Esophagus squamous epithelium (tissue), 5 donors: ENCODE data around the gene ANKLE1. TPM values are rescaled to one million over a fixed set of nuclear protein-coding genes. Genes with fewer than 3 reads are reported as not detected.

Experiments used
- DNase-seq: peaks from one replicate; lab custom pipeline; 2025; lab: John Stamatoyannopoulos, UW
- H3K27ac ChIP-seq, 4 donors: fragments of 200-600 bp; sonication (generic); one replicate each; pipeline ENCODE4 v1.5.1; 2016 to 2019; ENCODE audit warnings: mild to moderate bottlenecking in 1 of 4
- H3K27me3 ChIP-seq, 4 donors: fragments of 200-600 bp; sonication (generic); 1 replicate in 3 of 4; 2 replicates in 1 of 4; pipeline versions ENCODE4 v1.5.1 to v1.6.0; 2017 to 2021; ENCODE audit warnings: antibody characterized with exemption in 1 of 4
- H3K36me3 ChIP-seq, 3 donors: fragments of 200-600 bp; sonication (generic); one replicate each; pipeline ENCODE4 v1.5.1; 2016 to 2019
- H3K4me1 ChIP-seq, 3 donors: fragments of 200-600 bp; sonication (generic); one replicate each; pipeline ENCODE4 v1.5.1; 2017 to 2019
- H3K4me3 ChIP-seq, 4 donors: fragments of 200-600 bp; sonication (generic); 1 replicate in 3 of 4; 2 replicates in 1 of 4; pipeline ENCODE4 v1.5.1; 2016 to 2019; ENCODE audit warnings: mild to moderate bottlenecking in 2 of 4, moderate library complexity in 1 of 4
- H3K9me3 ChIP-seq, 3 donors: fragments of 200-600 bp; sonication (generic); one replicate each; pipeline ENCODE4 v1.5.1; 2016 to 2019
- CTCF ChIP-seq, 6 experiments: fragments of 450-650 bp in 4 of 6; fragments of 200-600 bp in 2 of 6; sonication (generic) in 2 of 6; IDR thresholded peaks; one replicate each; pipeline ENCODE4 v1.5.1; 2016 to 2019; ENCODE audit warnings: antibody characterized with exemption in 6 of 6, mild to moderate bottlenecking in 4 of 6, moderate library complexity in 4 of 6
- POLR2A ChIP-seq, 4 donors: fragments of 450-650 bp; IDR thresholded peaks; one replicate each; pipeline ENCODE4 v1.6.1; 2017; ENCODE audit warnings: antibody characterized with exemption in 4 of 4, mild to moderate bottlenecking in 4 of 4, moderate library complexity in 3 of 4
- WGBS, 2 donors: methylation state at CpG; one replicate each; pipeline ENCODE4 v1.1.5; 2018; 5-methylcytosine and 5-hydroxymethylcytosine counted together
- intact Hi-C: fragments of 100-400 bp; cut with DNase I; formaldehyde crosslinking; loops from one replicate; pipeline ENCODE4 v1.15.0; 2022
- total RNA-seq, 4 donors: library from RNA; depleted of rRNA; stranded (reverse); fragments of >200 nt; gene quantifications; one replicate each; pipeline ENCODE4 v1.1.0, GENCODE V29; 2016
- donor health status: DM: yes; HTN: yes; CAD: no.

ANKLE1 gene
- total RNA-seq, 4 donors from 2014 or later = 0.12 to 0.57 (median 0.22) TPM; not detected in 1

GRCh38 chr19:17332360-17332676 lies 50.6 kb downstream of the ANKLE1 start:
- Histone ChIP-seq H3K9me3 (no peaks in the 10 kb centered on the region), H3K27ac (no peak overlapping the region), H3K36me3 (peaks cover 0 to 23% (median 0%) of the 10 kb centered on the region in 3 donors), H3K27me3 (peaks cover 0 to 38% (median 2%) of the 10 kb centered on the region in 4 donors), H3K4me3 (no peak overlapping the region), H3K4me1 (peaks cover 45 to 72% (median 46%) of the 10 kb centered on the region in 3 donors)
- no peak for TF ChIP-seq CTCF (IDR thresholded peaks at IDR 0.05)
- TF ChIP-seq POLR2A (IDR thresholded peaks at IDR 0.05) = no peak
- 88 to 100% methylated on average over 1 to 7 of the region's 8 CpGs for WGBS, 2 donors
- no peak for DNase-seq
- intact Hi-C loops = no loop called here

GRCh38 chr19:17332677-17333581 lies 51.2 kb downstream of the ANKLE1 start:
- Histone ChIP-seq H3K9me3 (no peaks in the 10 kb centered on the region), H3K27me3 (peaks cover 0 to 38% (median 2%) of the 10 kb centered on the region in 4 donors), H3K36me3 (peaks cover 0 to 23% (median 0%) of the 10 kb centered on the region in 3 donors), H3K4me3 (no peak overlapping the region), H3K27ac (no peak overlapping the region), H3K4me1 (peaks cover 47 to 72% (median 50%) of the 10 kb centered on the region in 3 donors)
- no peak for TF ChIP-seq POLR2A (IDR thresholded peaks at IDR 0.05)
- no peak for TF ChIP-seq CTCF (IDR thresholded peaks at IDR 0.05)
- 95 to 98% methylated on average over 13 to 29 of the region's 45 CpGs for WGBS, 2 donors
- DNase-seq = no peak
- intact Hi-C loops = no loop called here

GRCh38 chr19:17333611-17334413 lies 52.1 kb downstream of the ANKLE1 start:
- no peak for TF ChIP-seq CTCF (IDR thresholded peaks at IDR 0.05)
- peak in 1 of 4 donors; percentile 33 for TF ChIP-seq POLR2A (IDR thresholded peaks at IDR 0.05)
- Histone ChIP-seq H3K27ac (peak overlapping the region; percentile 80 to 98 (median 93)), H3K27me3 (peaks cover 0 to 32% (median 2%) of the 10 kb centered on the region in 4 donors), H3K4me3 (peak overlapping the region; percentile 51 to 92 (median 68)), H3K9me3 (no peaks in the 10 kb centered on the region), H3K4me1 (peaks cover 47 to 72% (median 47%) of the 10 kb centered on the region in 3 donors), H3K36me3 (peaks cover 0 to 23% (median 0%) of the 10 kb centered on the region in 3 donors)
- DNase-seq = no peak
- 43 to 48% methylated on average over 10 to 18 of the region's 52 CpGs for WGBS, 2 donors
- intact Hi-C loops = no loop called here

GRCh38 chr19:17334414-17335409 lies 53.0 kb downstream of the ANKLE1 start, which contains the start of gene ANO8:
ANO8 (minus strand) TSS chr19:17334855; CDS start chr19:17334670, 185 bp downstream.
- Histone ChIP-seq H3K27ac (peak within 1 kb of the TSS; percentile 80 to 98 (median 93)), H3K9me3 (no peaks in the 10 kb centered on the region), H3K4me1 (peaks cover 38 to 66% (median 38%) of the 10 kb centered on the region in 3 donors), H3K27me3 (peaks cover 0 to 23% (median 0%) of the 10 kb centered on the region in 4 donors), H3K36me3 (peaks cover 0 to 23% (median 0%) of the 10 kb centered on the region in 3 donors), H3K4me3 (peak within 1 kb of the TSS; percentile 51 to 92 (median 68))
- WGBS, 2 donors = 1 to 2% methylated on average over 22 to 34 of the region's 86 CpGs
- DNase-seq = peak; percentile 42
- TF ChIP-seq POLR2A (IDR thresholded peaks at IDR 0.05) (peak in 2 of 4 donors; percentile 25 to 51), CTCF (IDR thresholded peaks at IDR 0.05) (peak in 1 of 6 experiments; percentile 2)
- intact Hi-C loops = no loop called here
